Upper lobe of left lung (tissue), 4 donors: ENCODE data around the gene PLAC1.

Experiments used
- CTCF ChIP-seq, 6 experiments: fragments of 450-650 bp in 4 of 6; fragments of 200-600 bp in 2 of 6; sonication (generic) in 2 of 6; IDR thresholded peaks; one replicate each; pipeline ENCODE4 v1.5.1; 2016 to 2019; ENCODE audit warnings: antibody characterized with exemption in 6 of 6
- POLR2A ChIP-seq, 4 donors: fragments of 450-650 bp; IDR thresholded peaks; one replicate each; pipeline ENCODE4 v1.5.1; 2016 to 2017; ENCODE audit warnings: antibody characterized with exemption in 4 of 4, mild to moderate bottlenecking in 2 of 4
- POLR2AphosphoS5 ChIP-seq, 2 donors: sonication (generic); formaldehyde crosslinking; IDR thresholded peaks; one replicate each; pipeline ENCODE4 v1.5.1; 2017; ENCODE audit warnings: antibody characterized with exemption in 2 of 2

GRCh38 chrX:134572816-134573682 lies 85.2 kb downstream of the PLAC1 start:
- no peak for TF ChIP-seq CTCF (IDR thresholded peaks at IDR 0.05)
- TF ChIP-seq POLR2A (IDR thresholded peaks at IDR 0.05) = no peak
- TF ChIP-seq POLR2AphosphoS5 (IDR thresholded peaks at IDR 0.05) = no peak
